Activated naive CD4-positive, alpha-beta T cell treated with anti-CD3 and anti-CD28 coated beads for 36 hours (primary cell): ENCODE measurements around the gene TLE3. TPM values are rescaled to one million over a fixed set of nuclear protein-coding genes. Genes with fewer than 3 reads are reported as not detected.

ENCODE experiments used
- CTCF ChIA-PET: fragments of 350-600 bp; sonication (Branson Sonifier 250); formaldehyde crosslinking; loops from one replicate; lab custom pipeline; 2021; ENCODE audit warnings: antibody characterized with exemption; lab: Charles Lee
- DNase-seq: peaks from one replicate; pipeline ENCODE4 v3.0.0-alpha.2; 2020
- H3K27ac Mint-ChIP-seq: one replicate; pipeline ENCODE4 v1.8.0; 2021; ENCODE audit warnings: mild to moderate bottlenecking, mixed read lengths
- H3K27me3 Mint-ChIP-seq: one replicate; pipeline ENCODE4 v1.8.0; 2021; ENCODE audit warnings: low read depth, mixed read lengths
- H3K36me3 Mint-ChIP-seq: one replicate; pipeline ENCODE4 v1.8.0; 2021; ENCODE audit warnings: low read depth, mixed read lengths
- H3K4me1 Mint-ChIP-seq: one replicate; pipeline ENCODE4 v1.8.0; 2021; ENCODE audit warnings: low read depth, mixed read lengths
- H3K4me3 Mint-ChIP-seq: one replicate; pipeline ENCODE4 v1.8.0; 2021; ENCODE audit warnings: mild to moderate bottlenecking, moderate library complexity, mixed read lengths
- H3K9me3 Mint-ChIP-seq: one replicate; pipeline ENCODE4 v1.8.0; 2021; ENCODE audit warnings: mixed read lengths
- intact Hi-C: fragments of 100-400 bp; cut with micrococcal nuclease; formaldehyde crosslinking; loops from one replicate; pipeline ENCODE4 v1.15.1; 2023
- total RNA-seq, 2 experiments: library from RNA; stranded (reverse); gene quantifications; one replicate each; pipeline ENCODE4 v1.2.3, GENCODE V29; 2021

The TLE3 gene
- total RNA-seq, 2 experiments from 2014 or later, result 105 to 109 TPM

DNA sequence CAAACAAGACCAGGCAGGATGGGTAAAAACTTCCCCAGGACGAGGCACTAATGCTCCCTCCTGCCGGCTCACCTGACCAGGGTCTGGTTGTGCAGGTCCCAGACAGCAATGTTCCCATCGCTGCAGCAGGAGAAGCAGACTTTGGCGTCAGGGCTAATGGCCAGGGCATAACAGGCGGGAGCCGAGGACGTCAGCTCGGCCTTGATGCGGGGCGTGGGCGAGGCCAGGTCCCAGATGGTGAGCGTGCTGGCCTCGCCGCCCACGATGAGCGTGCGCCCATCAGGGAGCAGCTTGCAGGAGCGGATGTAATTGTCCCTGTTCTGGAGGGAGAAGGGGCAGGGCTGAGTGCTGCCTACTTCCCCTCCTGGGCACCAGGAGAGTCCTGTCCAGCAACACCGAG, 43.4 kb downstream of the TLE3 start:
- DNase-seq, result no peak
- intact Hi-C loops, result no loop called here
- no peaks in the 10 kb centered on the region for H3K9me3 Mint-ChIP-seq
- H3K4me3 Mint-ChIP-seq, result no peak overlapping the region
- peaks cover 55% of the 10 kb centered on the region for H3K36me3 Mint-ChIP-seq
- CTCF ChIA-PET, result no interaction called here
- H3K4me1 Mint-ChIP-seq, result no peaks in the 10 kb centered on the region
- no peaks in the 10 kb centered on the region for H3K27me3 Mint-ChIP-seq
- no peak overlapping the region for H3K27ac Mint-ChIP-seq

DNA sequence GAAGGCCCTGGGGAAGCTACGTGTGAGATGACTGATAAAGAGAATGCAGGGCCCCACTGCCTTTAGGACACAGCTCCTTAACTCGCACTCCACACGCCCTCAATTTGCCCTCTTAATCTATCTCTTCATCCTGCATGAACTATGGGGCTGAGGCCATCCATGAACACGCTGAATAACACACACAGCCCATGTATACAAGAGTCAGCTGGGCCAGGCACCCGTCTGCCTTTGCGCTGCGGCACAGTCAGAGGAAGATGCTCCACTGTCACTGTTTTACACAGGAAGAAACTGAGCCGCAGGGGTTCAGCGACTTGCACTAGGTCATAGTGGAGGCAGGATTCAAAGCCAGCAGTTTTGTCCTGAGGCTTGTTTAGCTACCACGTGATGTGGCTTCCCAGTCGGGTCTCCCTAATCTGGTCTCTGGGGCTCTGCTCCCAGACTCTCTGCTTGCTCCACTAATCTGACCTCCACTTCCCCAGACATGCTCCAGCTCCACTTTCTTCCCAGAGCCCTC, 43.9 kb downstream of the TLE3 start:
- Mint-ChIP-seq H3K4me1 (no peaks in the 10 kb centered on the region), H3K27ac (no peak overlapping the region), H3K4me3 (no peak overlapping the region), H3K27me3 (no peaks in the 10 kb centered on the region), H3K9me3 (no peaks in the 10 kb centered on the region), H3K36me3 (peaks cover 50% of the 10 kb centered on the region)
- CTCF ChIA-PET, result no interaction called here
- intact Hi-C loops, result no loop called here
- DNase-seq, result no peak

DNA sequence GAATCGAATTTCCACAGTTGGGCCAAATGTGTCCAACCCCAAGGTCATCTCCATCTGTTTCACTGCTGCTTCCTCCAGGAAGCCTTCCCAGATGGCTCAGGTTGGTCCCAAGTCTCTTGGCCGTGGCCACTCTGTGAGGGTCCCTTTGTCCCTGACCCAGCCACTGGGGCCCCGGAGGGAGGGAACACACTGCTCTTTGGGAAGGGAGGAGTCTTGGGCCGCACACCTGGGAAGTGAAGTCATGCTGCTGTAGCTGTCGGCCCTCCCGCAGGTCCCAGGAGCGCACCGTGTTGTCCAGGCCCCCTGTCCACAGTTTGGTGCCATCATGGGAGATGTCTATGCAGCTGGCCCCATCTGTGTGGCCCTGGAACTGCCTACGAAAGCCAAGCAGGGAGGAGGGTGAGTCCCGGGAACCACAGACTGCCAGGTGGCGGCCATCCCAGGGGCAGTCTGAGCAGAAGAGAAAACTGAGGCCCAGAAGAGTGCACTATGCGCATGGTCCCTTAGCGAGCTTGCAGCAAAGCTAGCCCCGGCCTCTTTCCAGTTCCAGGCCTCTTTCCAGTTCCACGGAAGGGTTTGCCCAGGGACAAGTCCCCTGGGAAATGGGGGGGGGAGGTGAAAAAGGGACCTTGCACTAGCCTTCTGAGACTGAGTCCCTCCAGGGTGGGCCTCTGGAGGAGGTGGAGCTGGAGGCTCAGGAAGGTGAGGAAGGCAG, 44.6 kb downstream of the TLE3 start:
- Mint-ChIP-seq H3K36me3 (peaks cover 48% of the 10 kb centered on the region), H3K4me3 (no peak overlapping the region), H3K27me3 (no peaks in the 10 kb centered on the region), H3K27ac (no peak overlapping the region), H3K9me3 (no peaks in the 10 kb centered on the region), H3K4me1 (no peaks in the 10 kb centered on the region)
- DNase-seq, result no peak
- intact Hi-C loops, result no loop called here
- CTCF ChIA-PET, result no interaction called here

DNA sequence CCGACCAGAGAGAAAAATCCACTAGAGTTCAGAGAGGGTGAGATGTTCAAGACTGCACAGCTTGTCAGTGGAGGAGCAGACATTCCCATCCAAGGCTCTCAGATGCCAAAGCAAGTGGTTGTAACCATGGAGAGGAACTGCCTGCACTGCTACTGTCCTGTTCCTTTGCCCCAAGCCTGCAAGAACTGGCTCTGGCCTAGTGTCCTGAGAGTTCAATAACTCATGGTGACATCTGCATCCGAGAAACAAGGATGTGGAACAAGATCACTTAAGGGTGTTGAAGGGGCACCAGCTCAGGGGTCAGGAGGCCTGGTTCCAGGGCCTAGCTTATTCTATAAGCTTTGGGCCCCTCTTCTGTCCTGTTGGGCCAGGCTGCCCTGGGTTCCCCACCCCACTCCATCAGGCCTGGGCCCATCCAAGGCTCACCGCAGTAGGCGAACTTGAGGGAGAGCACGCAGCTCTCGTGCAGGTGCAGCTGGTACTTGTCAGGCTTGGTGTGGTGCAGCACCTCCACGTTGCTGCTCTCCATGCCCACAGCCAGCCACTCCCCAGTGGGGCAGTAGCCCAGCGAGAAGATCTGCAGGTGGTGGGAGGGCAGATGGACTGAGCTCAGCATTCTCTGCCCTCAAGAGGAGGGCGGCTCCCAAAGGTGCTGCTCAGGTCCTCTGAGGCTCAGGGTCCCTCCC, 45.6 kb downstream of the TLE3 start:
- no peak overlapping the region for H3K27ac Mint-ChIP-seq
- no peak overlapping the region for H3K4me3 Mint-ChIP-seq
- no peaks in the 10 kb centered on the region for H3K27me3 Mint-ChIP-seq
- no peak for DNase-seq
- H3K9me3 Mint-ChIP-seq, result no peaks in the 10 kb centered on the region
- CTCF ChIA-PET, result no interaction called here
- intact Hi-C loops, result no loop called here
- H3K36me3 Mint-ChIP-seq, result peaks cover 50% of the 10 kb centered on the region
- no peaks in the 10 kb centered on the region for H3K4me1 Mint-ChIP-seq

DNA sequence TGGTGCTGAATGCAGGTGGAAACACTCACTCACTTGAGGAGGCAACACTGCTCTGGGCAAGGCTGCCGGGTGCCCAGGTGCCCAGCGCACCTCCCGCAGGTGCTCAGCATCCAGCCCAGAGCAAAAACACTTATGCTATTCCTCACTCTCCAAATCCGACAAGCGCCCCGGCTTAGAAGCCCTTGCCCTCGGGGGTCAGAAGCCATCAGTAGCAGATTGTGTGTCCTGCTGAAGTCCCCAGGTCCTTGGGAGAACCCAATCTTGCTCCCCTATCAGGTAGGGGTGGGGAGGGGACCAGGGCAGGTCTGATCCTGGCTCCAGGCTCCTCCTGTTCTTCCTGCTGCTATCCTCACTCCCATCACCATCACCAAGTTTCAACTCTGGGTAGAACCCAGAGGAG, 46.7 kb downstream of the TLE3 start:
- peaks cover 52% of the 10 kb centered on the region for H3K36me3 Mint-ChIP-seq
- CTCF ChIA-PET, result no interaction called here
- no peak overlapping the region for H3K4me3 Mint-ChIP-seq
- no peak for DNase-seq
- no peaks in the 10 kb centered on the region for H3K4me1 Mint-ChIP-seq
- intact Hi-C loops, result no loop called here
- H3K9me3 Mint-ChIP-seq, result no peaks in the 10 kb centered on the region
- H3K27me3 Mint-ChIP-seq, result no peaks in the 10 kb centered on the region
- H3K27ac Mint-ChIP-seq, result no peak overlapping the region

DNA sequence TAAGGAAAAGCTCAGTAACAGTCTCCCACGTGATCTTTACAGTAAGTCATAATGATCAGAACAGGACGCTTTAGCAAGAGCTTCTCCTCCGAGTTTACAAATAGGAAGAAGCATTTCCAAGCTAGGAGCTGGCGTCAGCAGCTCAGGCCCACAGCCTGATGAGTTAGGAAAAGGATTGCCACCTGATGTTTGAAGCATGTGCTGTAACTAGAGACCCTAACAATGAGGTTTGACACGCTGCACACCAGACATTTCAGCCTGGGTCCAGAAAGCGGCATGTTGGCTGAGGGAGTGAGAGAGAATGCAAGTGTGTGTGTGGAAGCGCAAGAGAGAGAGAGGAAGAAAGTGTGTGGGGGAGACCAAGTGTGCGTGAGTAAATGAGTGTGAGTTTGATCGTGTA, 47.3 kb downstream of the TLE3 start:
- H3K27ac Mint-ChIP-seq, result no peak overlapping the region
- H3K27me3 Mint-ChIP-seq, result no peaks in the 10 kb centered on the region
- CTCF ChIA-PET, result no interaction called here
- no peak for DNase-seq
- peaks cover 49% of the 10 kb centered on the region for H3K36me3 Mint-ChIP-seq
- no peaks in the 10 kb centered on the region for H3K9me3 Mint-ChIP-seq
- intact Hi-C loops, result no loop called here
- H3K4me3 Mint-ChIP-seq, result no peak overlapping the region
- no peaks in the 10 kb centered on the region for H3K4me1 Mint-ChIP-seq

DNA sequence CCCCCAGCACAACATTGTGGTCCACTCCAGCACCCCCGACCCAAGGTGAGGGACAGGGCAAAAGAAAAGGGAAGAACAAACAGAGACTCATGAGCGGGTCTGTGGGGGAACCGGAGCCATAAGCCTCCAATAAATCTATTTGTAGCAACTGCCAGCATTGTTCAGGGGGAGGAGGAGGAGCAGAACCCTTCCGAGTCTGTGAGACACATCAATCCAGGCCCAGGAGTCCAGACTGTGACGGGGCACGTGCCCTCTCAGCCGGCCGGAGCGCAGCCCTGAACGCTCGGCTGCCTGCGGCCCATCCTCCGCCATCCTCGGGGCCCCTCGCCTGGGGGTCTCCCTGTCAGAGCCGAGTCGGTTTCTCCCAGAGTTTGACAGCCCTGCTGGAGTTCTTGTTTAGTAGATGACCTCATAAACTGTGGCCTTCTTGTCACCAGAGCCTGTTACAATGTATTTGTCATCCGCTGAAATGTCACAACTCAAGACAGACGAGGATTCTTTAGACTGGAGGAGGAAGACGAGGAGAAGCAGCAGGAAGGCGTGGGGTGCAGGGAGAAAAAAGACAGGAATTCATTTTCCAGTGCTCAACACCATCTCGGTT, 47.9 kb downstream of the TLE3 start:
- H3K4me3 Mint-ChIP-seq, result no peak overlapping the region
- CTCF ChIA-PET, result no interaction called here
- no peaks in the 10 kb centered on the region for H3K9me3 Mint-ChIP-seq
- DNase-seq, result no peak
- H3K27ac Mint-ChIP-seq, result no peak overlapping the region
- intact Hi-C loops, result no loop called here
- peaks cover 46% of the 10 kb centered on the region for H3K36me3 Mint-ChIP-seq
- no peaks in the 10 kb centered on the region for H3K4me1 Mint-ChIP-seq
- H3K27me3 Mint-ChIP-seq, result no peaks in the 10 kb centered on the region

DNA sequence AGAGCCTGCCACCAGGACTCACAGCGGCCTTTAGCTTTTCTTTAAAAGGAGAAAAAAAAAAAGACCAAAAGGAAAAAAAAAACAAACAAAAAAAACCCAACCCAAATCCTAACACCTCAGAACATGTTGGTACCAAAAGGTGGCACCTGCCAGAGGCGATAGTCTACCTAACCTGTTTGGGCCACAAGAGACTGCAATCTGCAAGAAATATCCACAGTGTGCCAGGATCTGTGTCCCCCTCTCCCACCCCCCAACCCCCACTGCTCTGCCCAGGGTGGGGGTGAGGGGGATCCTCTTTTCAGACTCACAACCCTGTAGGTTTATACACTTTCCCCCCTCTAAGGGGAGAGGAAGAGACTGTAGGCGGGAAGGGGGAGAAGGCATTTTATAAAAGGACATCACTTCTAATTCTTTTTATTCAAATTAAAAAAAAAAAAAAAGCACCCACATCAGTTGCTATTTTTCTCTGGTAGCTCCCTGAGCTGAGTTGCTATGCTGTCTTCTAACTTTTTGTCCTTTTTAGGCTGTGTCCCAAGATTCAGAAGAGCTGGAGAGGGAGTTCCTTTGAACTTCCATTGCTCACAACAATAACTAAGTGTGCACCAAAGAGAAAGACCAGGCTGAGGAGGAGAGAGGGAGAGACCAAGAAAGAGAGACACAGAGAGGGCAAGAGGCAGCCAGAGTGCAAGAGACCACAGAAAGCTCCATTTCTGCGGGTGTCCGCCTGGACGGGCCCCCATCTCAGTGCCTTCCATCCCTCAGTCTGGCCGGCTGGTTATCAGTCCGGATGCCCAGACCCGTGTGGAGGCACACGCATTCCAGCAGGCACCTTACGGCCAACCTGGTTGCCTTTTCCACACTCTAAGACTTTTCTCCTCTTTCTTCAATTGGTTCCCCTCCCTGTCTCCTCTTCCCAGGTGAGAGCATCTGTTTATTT, 48.9 kb downstream of the TLE3 start:
- DNase-seq, result no peak
- Mint-ChIP-seq H3K27ac (no peak overlapping the region), H3K4me3 (no peak overlapping the region), H3K36me3 (peaks cover 37% of the 10 kb centered on the region), H3K4me1 (no peaks in the 10 kb centered on the region), H3K27me3 (no peaks in the 10 kb centered on the region), H3K9me3 (no peaks in the 10 kb centered on the region)
- intact Hi-C loops, result no loop called here
- CTCF ChIA-PET, result interaction anchor here (0.6 to 0.9 kb wide), 3 partner anchors 135 to 537 kb away, joined by 3 read pairs; no protein-coding TSS in a partner anchor

DNA sequence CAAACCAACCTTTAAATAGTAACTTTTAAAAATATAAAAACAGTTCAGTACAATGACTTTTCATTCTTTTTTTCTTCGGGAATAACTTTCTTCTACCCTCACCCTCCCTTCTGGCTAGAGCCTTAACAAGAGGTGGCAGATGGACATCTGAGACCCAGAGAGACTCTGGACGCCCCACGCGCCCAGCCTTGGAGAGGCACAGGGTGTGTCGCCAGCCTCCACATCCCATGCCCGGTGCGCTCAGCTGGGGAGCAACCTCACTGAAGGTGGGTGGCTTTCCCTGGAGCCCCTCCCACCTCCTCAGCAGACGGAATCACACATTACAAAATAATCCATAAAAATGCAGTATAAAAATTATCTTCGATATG, 49.5 kb downstream of the TLE3 start:
- no peak for DNase-seq
- intact Hi-C loops, result no loop called here

DNA sequence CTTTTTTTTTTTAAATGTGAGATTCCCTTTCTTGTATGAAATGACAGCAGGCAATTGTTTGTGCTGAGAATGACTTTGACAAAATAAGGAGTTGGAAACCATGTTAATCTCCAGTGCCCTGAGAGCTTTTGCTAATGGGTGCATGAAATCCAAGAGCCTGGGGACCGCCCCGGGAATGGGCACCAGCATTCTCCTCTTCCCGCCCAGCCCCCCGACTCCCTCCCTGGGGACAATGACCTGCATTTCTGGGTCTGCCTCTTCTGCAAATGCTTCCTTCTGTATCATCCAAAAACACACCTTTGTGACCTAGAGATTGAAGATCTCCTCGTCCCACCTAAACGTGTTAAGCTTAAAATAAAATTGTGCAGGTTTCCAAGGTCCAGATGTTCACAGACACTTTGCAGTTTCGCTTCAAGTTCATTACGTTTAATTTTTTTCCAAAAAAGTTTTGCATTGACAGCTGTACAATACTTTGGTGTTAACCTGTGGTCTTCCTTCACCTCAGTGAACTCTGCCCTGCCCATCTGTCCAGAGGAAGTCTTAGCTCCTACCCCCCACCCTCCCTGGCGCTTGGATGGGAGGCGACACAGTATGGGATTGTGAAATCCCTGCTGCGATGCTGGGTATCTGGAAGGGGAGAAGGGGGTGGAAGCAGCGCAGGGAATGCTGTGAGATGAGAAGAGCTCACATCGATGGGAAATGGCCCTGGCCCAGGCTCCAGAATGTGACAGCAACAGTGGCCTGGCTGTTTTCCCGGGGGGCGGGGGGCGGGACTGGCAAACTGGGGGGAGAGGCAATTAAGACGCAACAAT, 50.1 kb downstream of the TLE3 start:
- Mint-ChIP-seq H3K4me1 (no peaks in the 10 kb centered on the region), H3K27ac (no peak overlapping the region), H3K4me3 (no peak overlapping the region), H3K36me3 (peaks cover 28% of the 10 kb centered on the region), H3K27me3 (no peaks in the 10 kb centered on the region), H3K9me3 (no peaks in the 10 kb centered on the region)
- intact Hi-C loops, result no loop called here
- CTCF ChIA-PET, result interaction anchor here (0.6 to 0.7 kb wide), 3 partner anchors 136 to 358 kb away, joined by 3 to 4 read pairs (median 3); no protein-coding TSS in a partner anchor
- DNase-seq, result no peak

More for the DNA sequence above, 49.5 kb downstream of the TLE3 start:
- H3K9me3 Mint-ChIP-seq, result no peaks in the 10 kb centered on the region
- no peaks in the 10 kb centered on the region for H3K4me1 Mint-ChIP-seq
- no peaks in the 10 kb centered on the region for H3K27me3 Mint-ChIP-seq
- no peak overlapping the region for H3K4me3 Mint-ChIP-seq
- CTCF ChIA-PET, result interaction anchor here (0.7 kb wide), 1 partner anchor 135 kb away, joined by 3 read pairs; no protein-coding TSS in a partner anchor
- H3K27ac Mint-ChIP-seq, result no peak overlapping the region
- H3K36me3 Mint-ChIP-seq, result peaks cover 33% of the 10 kb centered on the region

DNA sequence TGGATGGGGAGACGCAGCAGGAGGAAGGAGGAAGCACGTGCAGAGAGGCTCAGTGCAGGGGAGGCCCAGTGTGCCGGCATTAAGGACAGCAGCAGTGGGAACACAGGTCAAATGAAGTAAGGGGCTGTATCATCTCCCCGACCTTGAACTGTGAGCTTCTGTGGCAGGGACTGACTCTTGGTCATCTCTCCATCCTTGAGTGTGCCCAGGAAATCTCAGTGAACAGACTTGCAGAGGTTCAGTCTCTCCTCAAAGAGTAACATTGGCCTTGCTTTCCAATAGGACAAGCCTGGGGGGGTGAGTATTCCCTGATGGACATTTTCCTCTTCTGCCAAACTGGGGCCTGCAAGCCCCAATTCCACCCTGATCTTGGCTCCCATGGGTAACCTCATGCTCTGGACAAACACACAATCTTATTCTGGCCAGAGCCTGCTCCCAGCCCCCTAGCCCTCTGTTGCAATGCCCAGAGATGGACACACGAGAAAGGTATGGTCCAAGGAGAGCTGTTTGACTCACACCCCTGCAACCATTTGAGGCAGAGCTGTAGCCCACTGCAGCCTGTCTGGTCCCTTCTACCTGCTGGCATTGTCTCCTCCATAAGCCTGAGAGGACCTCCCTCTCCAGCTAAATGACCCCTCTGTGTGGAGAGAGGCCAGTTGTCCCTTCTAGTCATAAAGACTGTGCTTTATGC, 50.9 kb downstream of the TLE3 start:
- Mint-ChIP-seq H3K9me3 (no peaks in the 10 kb centered on the region), H3K4me3 (no peak overlapping the region), H3K36me3 (peaks cover 28% of the 10 kb centered on the region), H3K4me1 (no peaks in the 10 kb centered on the region), H3K27me3 (no peaks in the 10 kb centered on the region), H3K27ac (no peak overlapping the region)
- DNase-seq, result no peak
- intact Hi-C loops, result no loop called here
- CTCF ChIA-PET, result no interaction called here
